ENCODE data around the gene TPGS1.

TPGS1 gene

DNA sequence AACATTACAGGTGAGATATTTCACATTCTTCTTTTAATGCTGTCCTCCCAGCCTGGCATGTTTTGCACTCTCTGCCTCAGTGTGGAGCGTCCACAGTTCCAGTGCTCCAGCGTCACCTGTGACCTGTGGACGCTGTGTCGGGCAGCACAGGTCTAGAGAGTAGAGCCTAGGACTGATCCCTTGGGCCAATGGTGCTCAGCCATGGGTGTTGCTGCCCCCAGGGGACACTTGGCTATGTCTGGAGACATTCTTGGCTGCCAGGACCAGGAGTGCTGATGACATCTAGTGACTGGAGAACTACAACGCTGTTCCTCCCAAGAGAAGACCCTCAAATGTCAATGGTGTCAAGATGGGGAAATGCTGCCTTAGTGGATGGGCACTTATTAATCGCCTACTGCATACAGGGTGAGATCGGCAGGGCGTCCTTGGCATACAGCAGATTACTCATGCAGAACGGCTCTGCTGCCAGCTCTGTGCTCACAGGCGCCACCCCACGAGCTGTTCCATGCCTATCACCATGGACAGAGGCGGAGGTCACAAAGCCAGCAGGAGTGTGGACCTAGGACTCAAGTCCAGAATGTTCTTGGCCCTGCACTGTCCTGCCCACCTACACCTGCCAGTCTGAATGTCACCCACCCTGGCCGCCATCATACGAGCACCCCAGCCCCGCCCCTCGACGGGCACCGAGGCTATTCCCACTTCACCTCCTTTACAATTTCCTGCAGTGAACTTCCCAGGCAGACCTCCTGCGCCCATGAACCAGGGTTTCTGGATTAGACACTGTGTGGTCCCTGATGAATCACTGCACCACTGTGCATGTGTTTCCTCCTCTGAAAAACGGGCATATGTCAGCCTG is 24.9 kb upstream of the TPGS1 start:
- TF ChIP-seq, protein P1, sequence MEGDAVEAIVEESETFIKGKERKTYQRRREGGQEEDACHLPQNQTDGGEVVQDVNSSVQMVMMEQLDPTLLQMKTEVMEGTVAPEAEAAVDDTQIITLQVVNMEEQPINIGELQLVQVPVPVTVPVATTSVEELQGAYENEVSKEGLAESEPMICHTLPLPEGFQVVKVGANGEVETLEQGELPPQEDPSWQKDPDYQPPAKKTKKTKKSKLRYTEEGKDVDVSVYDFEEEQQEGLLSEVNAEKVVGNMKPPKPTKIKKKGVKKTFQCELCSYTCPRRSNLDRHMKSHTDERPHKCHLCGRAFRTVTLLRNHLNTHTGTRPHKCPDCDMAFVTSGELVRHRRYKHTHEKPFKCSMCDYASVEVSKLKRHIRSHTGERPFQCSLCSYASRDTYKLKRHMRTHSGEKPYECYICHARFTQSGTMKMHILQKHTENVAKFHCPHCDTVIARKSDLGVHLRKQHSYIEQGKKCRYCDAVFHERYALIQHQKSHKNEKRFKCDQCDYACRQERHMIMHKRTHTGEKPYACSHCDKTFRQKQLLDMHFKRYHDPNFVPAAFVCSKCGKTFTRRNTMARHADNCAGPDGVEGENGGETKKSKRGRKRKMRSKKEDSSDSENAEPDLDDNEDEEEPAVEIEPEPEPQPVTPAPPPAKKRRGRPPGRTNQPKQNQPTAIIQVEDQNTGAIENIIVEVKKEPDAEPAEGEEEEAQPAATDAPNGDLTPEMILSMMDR (IDR thresholded peaks at IDR 0.05) = no peak

DNA sequence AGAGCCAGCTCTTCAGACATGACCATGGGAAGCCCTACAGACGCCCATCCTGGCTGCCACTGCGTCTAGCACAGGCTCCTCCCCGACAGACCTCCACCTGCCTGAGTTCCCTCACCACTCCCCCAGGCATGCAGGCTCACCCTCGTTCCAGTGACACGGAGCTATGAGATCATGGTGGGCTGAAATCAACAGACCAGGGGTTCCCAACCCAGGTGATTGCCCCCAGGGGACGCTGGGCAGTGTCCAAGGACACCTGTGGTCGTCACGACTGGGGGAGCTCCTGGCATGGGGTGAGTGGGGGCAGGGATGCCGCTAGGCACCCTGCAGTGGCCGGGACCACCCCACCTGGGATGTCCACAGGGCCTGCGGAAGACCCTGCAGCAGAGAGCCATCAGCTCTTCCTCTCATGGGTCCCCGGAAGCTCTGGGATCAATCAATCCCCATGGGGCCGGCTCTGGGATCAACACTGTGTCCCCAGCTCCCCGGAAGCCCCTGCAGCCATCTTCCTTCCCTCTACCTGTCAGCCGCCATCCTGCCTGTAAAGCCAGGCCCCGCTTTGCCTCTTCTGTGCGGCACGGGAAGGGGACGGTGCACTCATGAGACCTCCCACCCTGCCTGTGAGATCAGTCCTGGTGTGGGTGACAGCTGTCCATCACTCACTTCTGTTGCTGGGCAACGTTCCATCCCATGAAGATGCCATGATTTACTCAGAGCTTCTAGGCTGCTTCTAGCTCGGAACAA is 23.8 kb upstream of the TPGS1 start:
- TF ChIP-seq, protein P1 (IDR thresholded peaks at IDR 0.05) = no peak

DNA sequence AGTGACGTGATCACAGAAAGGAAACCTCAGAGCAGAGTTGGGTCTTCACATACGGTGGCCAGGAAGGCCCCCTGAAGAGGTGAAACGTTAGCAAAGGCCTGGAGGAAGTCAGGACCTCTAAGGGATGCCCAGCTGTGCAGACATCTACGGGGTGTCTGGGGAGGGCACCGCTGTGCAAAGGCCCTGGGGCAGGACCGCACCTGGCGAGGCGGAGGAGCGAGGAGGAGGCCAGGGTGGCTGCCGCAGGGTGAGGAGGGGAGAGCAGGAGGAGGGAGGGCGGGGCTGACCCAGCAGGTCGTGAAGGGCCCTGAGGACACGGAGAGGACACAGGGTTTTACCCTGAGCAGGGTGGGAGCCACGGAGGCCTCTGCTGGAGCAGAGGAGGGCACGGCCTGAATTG is 22.8 kb upstream of the TPGS1 start:
- TF ChIP-seq, protein P1 (IDR thresholded peaks at IDR 0.05) = no peak

DNA sequence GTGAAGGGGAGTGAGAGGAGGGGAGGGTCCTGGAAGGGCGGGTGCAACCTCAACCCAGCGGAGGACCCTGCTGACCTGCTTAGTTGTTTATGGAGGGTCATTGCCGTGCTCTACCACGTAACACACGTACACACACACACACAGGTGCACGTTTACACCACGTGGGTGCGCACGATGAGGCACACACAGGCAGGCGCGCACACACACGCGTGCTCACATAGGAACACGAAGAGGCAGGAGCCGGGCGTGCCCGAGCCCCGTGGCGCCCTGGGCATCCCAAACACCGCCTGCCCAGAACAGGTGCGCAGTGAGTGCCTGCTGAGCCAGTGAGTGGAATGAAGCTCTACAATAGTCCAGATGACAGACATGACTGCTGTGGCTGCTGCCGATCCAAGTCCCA is 22.2 kb upstream of the TPGS1 start:
- TF ChIP-seq, protein P1 (IDR thresholded peaks at IDR 0.05) = no peak

DNA sequence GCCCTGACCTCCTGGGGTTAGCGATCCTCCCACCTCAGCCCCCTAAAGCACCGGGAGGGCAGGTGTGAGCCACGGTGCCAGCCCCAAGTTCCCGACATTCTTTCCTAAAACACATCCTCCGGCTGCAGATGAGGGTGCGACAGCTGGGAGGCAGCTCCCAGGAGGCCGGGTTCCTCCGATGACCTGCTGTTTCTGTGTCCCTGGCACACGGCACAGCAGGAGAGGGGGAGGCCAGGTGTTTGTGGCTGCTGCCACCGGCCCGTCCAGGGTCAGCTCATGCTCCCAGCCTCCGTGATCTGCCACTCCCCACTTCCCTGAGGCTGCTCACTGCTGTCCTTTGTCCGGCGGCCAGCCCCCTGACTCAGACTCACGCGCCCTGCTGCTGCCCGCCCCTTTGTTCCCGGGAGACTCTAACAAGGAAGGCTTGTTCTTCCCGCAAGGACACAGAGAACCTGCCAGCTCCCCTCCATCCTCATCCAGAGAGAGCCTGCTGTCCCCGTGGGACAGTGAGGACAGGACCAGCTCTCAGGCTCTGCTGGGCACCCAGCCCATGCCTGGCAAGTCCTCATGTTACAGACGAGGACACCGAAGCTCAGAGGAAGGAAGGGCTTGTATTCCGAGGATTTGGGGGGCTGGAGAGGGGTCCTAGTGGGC is 21.6 kb upstream of the TPGS1 start:
- TF ChIP-seq, protein P1 (IDR thresholded peaks at IDR 0.05) = no peak

DNA sequence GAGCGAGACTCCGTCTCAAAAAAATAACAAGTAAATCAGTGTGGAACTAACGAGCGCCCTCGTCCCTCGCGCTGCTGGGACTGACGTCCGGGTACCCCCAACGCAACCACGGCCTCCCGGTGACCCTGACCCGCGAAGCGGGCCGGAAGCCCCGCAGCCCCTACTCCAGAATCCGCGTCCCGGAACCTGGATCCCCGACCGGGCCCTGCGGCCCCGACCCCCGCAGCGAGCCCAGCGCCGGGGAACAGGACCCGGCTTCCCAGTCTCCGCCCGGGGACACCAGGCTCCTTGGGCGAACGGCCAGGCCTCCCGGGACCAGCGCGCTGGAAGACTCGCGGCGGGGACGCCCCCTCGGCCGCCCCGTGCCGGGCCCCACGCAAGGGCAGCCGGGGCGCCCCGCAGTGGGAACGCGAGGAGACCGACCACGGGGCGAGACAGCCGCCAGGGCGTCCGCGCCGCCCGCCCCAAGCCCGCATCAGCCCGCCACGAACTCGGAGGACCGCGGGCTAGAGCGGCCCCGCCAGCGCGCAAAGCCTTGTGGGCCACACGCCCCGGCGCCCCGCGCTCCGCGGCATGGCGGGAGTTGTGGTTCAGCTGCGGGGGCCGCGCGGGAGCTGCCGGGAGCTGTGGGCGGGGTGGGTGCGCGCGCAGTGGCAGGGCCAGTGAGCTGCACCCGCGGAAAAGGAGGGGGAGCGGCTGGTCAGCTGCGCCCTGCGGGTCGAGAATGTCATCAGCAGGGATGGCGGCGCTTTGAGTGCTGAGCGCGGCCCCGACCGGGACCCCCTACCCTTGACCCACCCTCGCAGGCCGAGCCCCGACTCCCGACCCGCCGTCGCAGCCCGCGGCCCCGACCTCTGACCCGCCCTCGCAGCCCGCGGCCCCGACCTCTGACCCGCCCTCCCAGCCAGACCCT is 18.5 kb upstream of the TPGS1 start:
- TF ChIP-seq, protein P1 (IDR thresholded peaks at IDR 0.05) = no peak

All from LNCAP (cell line).